Kidney epithelial cell (primary cell): ENCODE results near the gene DPYSL5. TPM values are rescaled to one million over a fixed set of nuclear protein-coding genes. Genes with fewer than 3 reads are reported as not detected.
"Not testable (repeated sequence)": the region's sequence is repeated elsewhere in the genome, so short reads cannot be mapped to it uniquely, and the experiment has no call there.

Source experiments
- DNase-seq: peaks from one replicate; pipeline ENCODE4 v3.0.0-alpha.2; 2010; ENCODE audit warnings: low read depth
- H3K27me3 ChIP-seq: 2 replicates; pipeline ENCODE4 v1.6.0; 2011; ENCODE audit warnings: low read length; ENCODE audit not compliant: control insufficient read depth, insufficient read depth
- H3K36me3 ChIP-seq: 2 replicates; pipeline ENCODE4 v1.5.1; 2011; ENCODE audit warnings: low read length; ENCODE audit not compliant: control insufficient read depth, insufficient read depth
- H3K4me3 ChIP-seq: 2 replicates; pipeline ENCODE4 v1.5.1; 2011; ENCODE audit warnings: low read depth, mild to moderate bottlenecking, control low read depth, low read length
- CTCF ChIP-seq: IDR thresholded peaks from 2 replicates; pipeline ENCODE4 v1.5.1; 2011; ENCODE audit warnings: mild to moderate bottlenecking, moderate library complexity, low read length, control low read depth, inconsistent platforms; ENCODE audit not compliant: insufficient read depth, poor library complexity, severe bottlenecking
- total RNA-seq: library from RNA; depleted of rRNA; stranded (reverse); fragments of >200 nt; gene quantifications from 2 replicates; pipeline ENCODE4 v1.2.3, GENCODE V29; 2015

The DPYSL5 gene
- total RNA-seq, 1 donor from 2014 or later = 1.3 TPM

- DNase-seq = no peak
- no peak overlapping the region for H3K4me3 ChIP-seq
- no peak for TF ChIP-seq CTCF
- no peaks in the 10 kb centered on the region for H3K36me3 ChIP-seq
- H3K27me3 ChIP-seq = peaks cover 2% of the 10 kb centered on the region
Observed at GRCh38 chr2:26809211-26809610, 38.7 kb upstream of the DPYSL5 start.

DNA sequence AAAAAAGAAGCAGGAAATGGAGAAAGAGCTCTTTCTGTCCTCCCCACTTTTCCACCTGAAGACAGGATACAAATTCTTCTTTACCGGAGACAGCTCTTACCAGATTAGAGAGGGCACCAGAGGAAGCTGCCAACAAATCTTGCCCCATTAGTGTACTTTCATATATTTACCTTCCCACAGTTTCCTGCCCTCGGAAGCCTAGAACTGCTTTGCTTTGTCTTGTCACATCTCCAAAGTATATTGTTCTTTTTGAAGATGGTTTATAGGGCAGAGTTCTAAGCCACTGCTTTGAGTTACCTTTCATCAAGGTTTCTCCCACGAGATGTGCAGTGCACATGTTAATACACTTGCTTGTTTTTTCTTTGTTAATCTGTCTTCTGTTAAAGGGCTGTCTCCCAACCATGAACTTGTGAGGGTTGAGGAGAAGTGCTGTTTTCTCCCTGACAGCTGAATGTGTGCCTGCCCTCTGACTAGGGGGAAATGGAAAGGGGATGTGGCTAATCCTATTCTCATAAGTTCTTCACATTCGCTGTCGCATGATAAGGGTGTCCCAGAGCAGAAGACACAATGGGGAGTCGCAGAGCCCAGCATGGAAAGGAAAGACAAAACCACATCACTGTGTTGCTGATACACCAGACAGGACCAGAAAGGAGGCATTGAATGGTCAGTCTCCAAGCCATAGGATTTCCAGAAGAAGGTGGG, 37.9 kb upstream of the DPYSL5 start:
- H3K27me3 ChIP-seq = peaks cover 2% of the 10 kb centered on the region
- H3K36me3 ChIP-seq = no peaks in the 10 kb centered on the region
- H3K4me3 ChIP-seq = no peak overlapping the region
- no peak for TF ChIP-seq CTCF
- no peak for DNase-seq

DNA sequence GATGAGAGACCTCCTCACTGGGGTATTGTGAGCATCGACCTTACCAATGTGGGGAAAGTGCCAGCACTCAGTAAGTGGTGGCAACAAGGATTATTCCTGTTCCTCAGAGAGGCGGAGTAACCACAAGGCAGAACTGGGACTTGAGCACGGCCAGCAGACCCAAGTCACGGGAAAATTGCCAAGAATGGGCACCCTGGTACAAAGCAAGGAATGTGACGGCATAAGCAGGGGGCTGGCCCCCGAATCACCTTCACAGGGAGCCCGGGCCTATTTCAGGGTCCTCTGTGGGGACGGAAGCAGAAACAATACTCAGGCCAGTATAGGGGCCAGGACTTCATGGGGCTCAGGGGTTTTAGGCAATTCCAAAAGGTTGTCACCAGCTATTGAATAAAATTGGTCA, 36.7 kb upstream of the DPYSL5 start:
- Histone ChIP-seq H3K4me3 (no peak overlapping the region), H3K36me3 (no peaks in the 10 kb centered on the region), H3K27me3 (peaks cover 2% of the 10 kb centered on the region)
- no peak for TF ChIP-seq CTCF
- no peak for DNase-seq

DNA sequence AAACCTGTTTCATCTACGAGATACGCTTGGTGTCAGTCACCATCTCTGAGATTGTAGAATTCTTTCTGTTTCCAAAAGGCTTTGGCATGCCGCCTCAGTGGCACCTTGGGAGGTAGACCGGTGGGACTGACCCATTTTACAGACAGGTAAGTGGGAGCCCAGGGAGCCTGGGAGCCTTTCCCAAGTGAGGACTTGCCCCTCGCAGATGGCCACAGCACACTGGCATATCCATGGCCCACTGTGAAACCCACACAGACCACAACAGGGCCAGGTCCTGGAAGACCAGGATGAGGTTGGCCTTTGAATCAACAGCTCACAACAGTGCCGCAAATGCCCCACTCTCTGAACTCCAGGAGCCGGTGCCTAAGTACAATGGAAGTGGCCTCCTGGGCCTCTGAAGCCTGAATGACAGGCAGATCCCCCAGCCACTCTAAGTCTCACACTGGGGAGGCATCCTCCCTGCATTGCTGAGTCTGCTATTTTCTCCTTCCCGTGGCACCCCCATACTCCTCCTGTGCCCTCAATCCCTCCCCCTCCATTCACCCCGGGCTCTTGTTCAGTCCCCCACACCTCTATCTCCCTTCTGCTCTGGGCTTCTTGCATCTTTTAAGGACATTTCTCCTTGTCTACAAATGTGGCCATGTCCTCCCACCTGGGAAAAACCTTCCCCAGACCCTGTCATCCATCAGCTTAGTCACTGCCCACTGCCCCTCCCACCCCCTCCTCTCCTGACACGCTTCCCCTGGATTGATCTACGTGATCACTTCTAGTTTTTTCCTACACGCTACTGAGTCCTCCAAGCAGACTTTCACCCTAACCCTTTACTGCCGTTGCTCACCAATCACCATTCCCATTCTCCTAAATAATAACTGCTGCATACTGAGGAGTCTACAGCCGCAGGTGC, 35.9 kb upstream of the DPYSL5 start:
- no peak for TF ChIP-seq CTCF
- no peak for DNase-seq
- H3K27me3 ChIP-seq = peaks cover 6% of the 10 kb centered on the region
- no peak overlapping the region for H3K4me3 ChIP-seq
- no peaks in the 10 kb centered on the region for H3K36me3 ChIP-seq

DNA sequence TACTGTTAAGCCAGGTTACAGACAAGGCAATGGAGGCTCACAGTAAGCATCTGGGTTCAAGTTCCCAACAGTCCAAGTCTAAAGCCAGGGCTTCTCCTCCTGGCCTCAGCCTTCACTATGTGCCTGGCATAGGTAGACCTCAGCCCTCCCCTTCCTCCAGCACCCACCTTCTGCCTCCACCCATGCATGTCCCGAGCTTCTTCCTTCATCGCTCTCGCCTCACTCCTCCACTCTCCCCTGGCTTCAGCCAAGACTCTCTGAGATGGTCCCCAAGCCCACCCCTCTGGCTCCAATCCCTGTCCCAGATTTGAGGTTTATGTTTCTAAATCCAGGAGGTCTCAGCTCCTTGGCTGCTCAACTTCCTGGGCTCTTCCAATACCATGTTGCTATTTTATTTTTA, 35.2 kb upstream of the DPYSL5 start:
- Histone ChIP-seq H3K27me3 (peaks cover 6% of the 10 kb centered on the region), H3K4me3 (no peak overlapping the region), H3K36me3 (no peaks in the 10 kb centered on the region)
- no peak for TF ChIP-seq CTCF
- no peak for DNase-seq

- peaks cover 13% of the 10 kb centered on the region for H3K27me3 ChIP-seq
- DNase-seq = not testable (repeated sequence)
Observed at GRCh38 chr2:26814072-26814765, 33.7 kb upstream of the DPYSL5 start.

More at GRCh38 chr2:26814072-26814765, 33.7 kb upstream of the DPYSL5 start:
- not testable (repeated sequence) for H3K36me3 ChIP-seq, H3K4me3 ChIP-seq
